Epithelial cell of esophagus (primary cell): ENCODE data around the gene ACOT8.
A peak's percentile ranks its signal among the peaks of the same experiment; 100 is the strongest.
"Not testable (repeated sequence)": the region's sequence is repeated elsewhere in the genome, so short reads cannot be mapped to it uniquely, and the experiment has no call there.

Experiments
- DNase-seq: peaks from one replicate; pipeline ENCODE4 v3.0.0; 2010; ENCODE audit warnings: low read depth
- H3K4me3 ChIP-seq: 2 replicates; pipeline ENCODE4 v1.5.1; 2011; ENCODE audit warnings: mild to moderate bottlenecking, low read length, control low read depth
- CTCF ChIP-seq: IDR thresholded peaks from 2 replicates; pipeline ENCODE4 v1.5.1; 2011; ENCODE audit warnings: low read depth, mild to moderate bottlenecking, low read length, control low read depth, inconsistent platforms; ENCODE audit not compliant: insufficient read depth; ENCODE audit errors: missing control alignments

ACOT8 gene

GRCh38 chr20:45886590-45887345, 29.6 kb upstream of the ACOT8 start:
- no peak overlapping the region for H3K4me3 ChIP-seq
- DNase-seq: no peak
- TF ChIP-seq CTCF: no peak

- DNase-seq: no peak
- no peak overlapping the region for H3K4me3 ChIP-seq
- no peak for TF ChIP-seq CTCF
These were observed 25.9 kb upstream of the ACOT8 start for GRCh38 chr20:45883100-45883469.

DNA sequence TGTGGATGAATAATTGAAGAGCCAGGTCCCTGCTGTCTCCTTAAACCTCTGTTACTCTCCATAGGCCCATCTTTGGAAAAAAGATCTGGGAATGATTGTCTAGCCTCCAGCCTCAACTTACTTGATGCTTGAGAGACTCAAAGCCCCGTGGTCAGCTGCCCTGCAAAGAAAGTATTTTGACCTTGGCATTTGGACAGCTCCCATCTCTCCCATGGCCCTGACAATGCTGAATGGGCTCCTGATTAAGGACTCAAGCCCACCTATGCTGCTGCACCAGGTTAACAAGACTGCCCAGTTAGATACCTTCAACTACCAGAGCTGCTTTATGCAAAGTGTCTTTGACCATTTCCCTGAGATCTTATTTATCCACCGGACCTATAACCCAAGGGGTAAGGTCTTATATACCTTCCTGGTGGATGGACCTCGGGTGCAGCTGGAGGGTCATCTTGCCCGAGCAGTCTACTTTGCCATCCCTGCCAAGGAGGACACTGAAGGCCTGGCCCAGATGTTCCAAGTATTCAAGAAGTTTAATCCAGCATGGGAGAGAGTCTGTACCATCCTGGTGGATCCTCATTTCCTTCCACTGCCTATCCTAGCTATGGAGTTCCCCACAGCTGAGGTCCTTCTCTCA, 25.4 kb upstream of the ACOT8 start:
- H3K4me3 ChIP-seq: no peak overlapping the region
- DNase-seq: no peak
- TF ChIP-seq CTCF: no peak

DNA sequence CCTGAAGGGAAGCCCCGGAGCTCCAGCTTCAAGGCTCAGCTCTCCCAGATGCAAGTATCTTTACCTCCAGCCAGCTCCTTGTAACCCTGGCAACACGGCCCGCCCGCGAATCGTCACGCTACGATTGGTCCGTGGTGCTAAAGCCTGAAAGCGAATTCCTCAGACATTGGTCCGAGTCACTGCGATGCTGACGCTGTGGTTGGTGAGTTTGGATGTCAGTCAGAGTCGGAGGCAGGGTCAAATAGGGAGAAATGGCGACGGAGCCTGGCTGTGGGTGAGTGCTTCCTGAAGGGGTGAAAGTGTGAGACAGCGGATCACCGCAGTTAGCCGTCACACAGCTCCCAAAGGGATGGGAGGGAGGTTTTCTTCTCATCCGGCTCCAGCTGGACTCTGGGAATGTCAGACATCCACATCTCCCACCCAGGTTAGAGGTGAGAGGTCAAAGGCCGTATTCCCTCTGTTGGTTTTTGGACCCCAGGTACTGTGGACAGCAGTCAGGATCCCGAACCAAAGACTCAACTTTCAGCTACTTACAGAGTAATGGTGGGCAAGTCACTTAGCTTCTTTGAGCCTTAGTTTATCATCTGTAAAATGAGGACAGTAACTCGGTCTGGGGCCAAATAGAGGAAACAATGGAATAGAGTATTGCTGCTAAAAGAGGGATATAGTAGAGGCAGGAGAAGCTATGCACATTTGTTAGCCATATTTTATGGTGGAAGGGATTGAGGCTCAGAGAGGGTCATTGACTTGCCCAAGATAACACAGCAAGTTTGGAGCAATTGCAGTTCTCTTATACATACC, 24.0 kb upstream of the ACOT8 start, which contains the start of gene ZSWIM1:
Gene ZSWIM1 (plus strand): TSS at position 240 of the 801 bp plus-strand sequence. CDS start 1,366 bp downstream, outside the sequence.
- no peak for TF ChIP-seq CTCF

GRCh38 chr20:45878076-45878761, 21.0 kb upstream of the ACOT8 start:
- TF ChIP-seq CTCF: no peak
- DNase-seq: no peak
- H3K4me3 ChIP-seq: no peak overlapping the region

More for the DNA sequence above, 24.0 kb upstream of the ACOT8 start, which contains the start of gene ZSWIM1:
- H3K4me3 ChIP-seq: peak within 1 kb of the TSS; percentile 100
- peak; percentile 99 for DNase-seq

DNA sequence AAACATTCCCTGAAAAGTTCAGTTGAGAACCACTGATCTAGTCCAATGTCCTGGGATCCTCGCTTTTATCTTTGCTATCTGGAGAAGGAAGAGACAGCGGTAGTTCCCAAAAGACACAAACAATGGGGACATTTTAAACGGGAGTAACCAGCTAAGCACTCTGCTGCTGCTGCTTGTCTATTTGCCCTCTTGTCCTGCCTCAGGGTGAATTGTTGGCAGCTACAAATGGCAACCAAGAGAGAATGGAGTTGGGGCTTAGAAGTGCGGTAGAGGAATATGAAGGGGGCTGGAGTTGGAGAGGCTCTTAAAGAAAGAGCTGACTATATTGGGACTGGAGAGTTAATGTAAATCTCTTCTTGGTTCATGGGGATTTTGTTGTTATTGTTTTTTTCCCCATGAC, 17.4 kb upstream of the ACOT8 start:
- no peak for DNase-seq
- no peak for TF ChIP-seq CTCF
- H3K4me3 ChIP-seq: no peak overlapping the region

GRCh38 chr20:45874104-45874481, 16.9 kb upstream of the ACOT8 start:
- not testable (repeated sequence) for DNase-seq, H3K4me3 ChIP-seq
